ENCODE results near the gene BCLAF3.

- TF ChIP-seq CTCF (IDR thresholded peaks at IDR 0.05; ENCODE audit: poor library complexity), result no peak
- no peak for TF ChIP-seq EZH2 (IDR thresholded peaks at IDR 0.05; ENCODE audit: borderline replicate concordance)
Measured at GRCh38 chrX:20032201-20032600, 41.3 kb upstream of the BCLAF3 start.

All from hepatocyte (in vitro differentiated cells).